ENCODE measurements around the gene MUC21. TPM values are rescaled to one million over a fixed set of nuclear protein-coding genes. Genes with fewer than 3 reads are reported as not detected.

Gene MUC21
- total RNA-seq, 6 experiments from 2014 or later = 0.11 TPM; not detected in 5

GRCh38 chr6:30979690-30980089 is 3.8 kb upstream of the MUC21 start:
- Histone ChIP-seq H3K27ac (no peak overlapping the region), H3K9me3 (no peaks in the 10 kb centered on the region), H3K27me3 (no peaks in the 10 kb centered on the region), H3K36me3 (no peaks in the 10 kb centered on the region), H3K4me3 (no peak overlapping the region), H3K4me1 (peaks cover 0 to 3% (median 0%) of the 10 kb centered on the region in 4 donors)
- WGBS (ENCODE audit: insufficient coverage, low coverage, low lambda C conversion rate, missing lambda C conversion rate) = 41% methylated on average over 4 of the region's 4 CpGs
- intact Hi-C loops (cut with DNase I) = no loop called here
- TF ChIP-seq CTCF (IDR thresholded peaks at IDR 0.05) = no peak
- no peak for TF ChIP-seq POLR2A (IDR thresholded peaks at IDR 0.05)
- DNase-seq (no peak), ATAC-seq (no peak)

- no peaks in the 10 kb centered on the region for H3K9me3 ChIP-seq
- no peak for DNase-seq
- peaks cover 0 to 3% (median 0%) of the 10 kb centered on the region in 4 donors for H3K4me1 ChIP-seq
- intact Hi-C loops (cut with DNase I) = no loop called here
- no peak for TF ChIP-seq POLR2A (IDR thresholded peaks at IDR 0.05)
- peak in 3 of 4 donors; percentile 3 to 27 (median 9) for TF ChIP-seq CTCF (IDR thresholded peaks at IDR 0.05)
- no peaks in the 10 kb centered on the region for H3K36me3 ChIP-seq
- H3K27ac ChIP-seq = no peak overlapping the region
- no peaks in the 10 kb centered on the region for H3K27me3 ChIP-seq
- peak; percentile 81 to 93 (median 82) for ATAC-seq
- 15% methylated on average over 12 of the region's 13 CpGs for WGBS (ENCODE audit: insufficient coverage, low coverage, low lambda C conversion rate, missing lambda C conversion rate)
- peak overlapping the region in 1 of 3 donors; percentile 19 for H3K4me3 ChIP-seq
Observed at GRCh38 chr6:30981942-30982772, 1.4 kb upstream of the MUC21 start.

DNA sequence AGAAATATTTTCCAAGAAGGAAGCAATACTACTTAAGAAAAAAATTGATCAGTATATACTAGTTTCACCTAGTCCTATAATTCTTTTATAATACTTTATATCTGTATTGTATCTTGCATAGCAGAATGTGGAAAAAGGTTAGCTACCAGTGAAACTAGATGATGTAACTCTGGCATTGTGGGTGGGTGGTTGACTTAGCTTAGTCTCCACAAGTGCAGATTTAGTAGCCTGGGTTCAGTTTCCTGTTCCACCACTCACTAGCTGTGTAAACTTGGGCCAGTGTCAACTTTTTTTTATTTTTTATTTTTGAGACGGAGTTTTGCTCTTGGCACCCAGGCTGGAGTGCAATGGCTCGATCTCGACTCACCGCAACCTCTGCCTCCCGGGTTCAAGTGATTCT is 2.0 kb downstream of the MUC21 start:
- no peak overlapping the region for H3K4me3 ChIP-seq
- H3K27ac ChIP-seq = no peak overlapping the region
- 68% methylated on average over 5 of the region's 5 CpGs for WGBS (ENCODE audit: insufficient coverage, low coverage, low lambda C conversion rate, missing lambda C conversion rate)
- H3K27me3 ChIP-seq = no peaks in the 10 kb centered on the region
- no peak for TF ChIP-seq POLR2A (IDR thresholded peaks at IDR 0.05)
- TF ChIP-seq CTCF (IDR thresholded peaks at IDR 0.05) = no peak
- H3K36me3 ChIP-seq = no peaks in the 10 kb centered on the region
- DNase-seq (no peak), ATAC-seq (no peak)
- peaks cover 0 to 3% (median 0%) of the 10 kb centered on the region in 4 donors for H3K4me1 ChIP-seq
- intact Hi-C loops (cut with DNase I) = no loop called here
- no peaks in the 10 kb centered on the region for H3K9me3 ChIP-seq

DNA sequence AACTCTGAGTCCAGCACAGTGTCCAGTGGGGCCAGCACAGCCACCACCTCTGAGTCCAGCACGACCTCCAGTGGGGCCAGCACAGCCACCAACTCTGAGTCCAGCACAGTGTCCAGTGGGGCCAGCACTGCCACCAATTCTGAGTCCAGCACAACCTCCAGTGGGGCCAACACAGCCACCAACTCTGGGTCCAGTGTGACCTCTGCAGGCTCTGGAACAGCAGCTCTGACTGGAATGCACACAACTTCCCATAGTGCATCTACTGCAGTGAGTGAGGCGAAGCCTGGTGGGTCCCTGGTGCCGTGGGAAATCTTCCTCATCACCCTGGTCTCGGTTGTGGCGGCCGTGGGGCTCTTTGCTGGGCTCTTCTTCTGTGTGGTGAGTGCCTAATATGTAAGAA is 3.8 kb downstream of the MUC21 start:
- Histone ChIP-seq H3K36me3 (no peaks in the 10 kb centered on the region), H3K27ac (no peak overlapping the region), H3K9me3 (no peaks in the 10 kb centered on the region), H3K4me3 (no peak overlapping the region), H3K27me3 (no peaks in the 10 kb centered on the region), H3K4me1 (no peaks in the 10 kb centered on the region)
- intact Hi-C loops (cut with DNase I) = no loop called here
- DNase-seq (no peak), ATAC-seq (no peak)
- TF ChIP-seq POLR2A (IDR thresholded peaks at IDR 0.05) (no peak), CTCF (IDR thresholded peaks at IDR 0.05) (no peak)
- WGBS (ENCODE audit: insufficient coverage, low coverage, low lambda C conversion rate, missing lambda C conversion rate) = 85% methylated on average over 6 of the region's 6 CpGs
